Activated CD8-positive, alpha-beta T cell treated with anti-CD3 and anti-CD28 coated beads for 36 hours (primary cell): ENCODE data around the gene MGA. TPM values are rescaled to one million over a fixed set of nuclear protein-coding genes. Genes with fewer than 3 reads are reported as not detected.
"Not testable (repeated sequence)": the region's sequence is repeated elsewhere in the genome, so short reads cannot be mapped to it uniquely, and the experiment has no call there.

Source experiments
- ATAC-seq: fragments of 200-7000 bp; cut with Tn5 transposase; one replicate; pipeline ENCODE4 v1.10.0; 2021; ENCODE audit warnings: mild to moderate bottlenecking, moderate library complexity
- CTCF ChIA-PET: fragments of 350-600 bp; sonication (Branson Sonifier 250); formaldehyde crosslinking; loops from one replicate; lab custom pipeline; 2021; ENCODE audit warnings: antibody characterized with exemption; lab: Charles Lee
- POLR2A ChIA-PET: fragments of 350-600 bp; sonication (Branson Sonifier 250); formaldehyde crosslinking; loops from one replicate; lab custom pipeline; 2021; ENCODE audit warnings: antibody characterized with exemption; lab: Charles Lee
- DNase-seq: peaks from one replicate; pipeline ENCODE4 v3.0.0-alpha.2; 2020
- H3K27ac Mint-ChIP-seq: one replicate; pipeline ENCODE4 v1.8.0; 2021; ENCODE audit warnings: mild to moderate bottlenecking, mixed read lengths
- H3K27me3 Mint-ChIP-seq: one replicate; pipeline ENCODE4 v1.8.0; 2021; ENCODE audit warnings: mixed read lengths
- H3K36me3 Mint-ChIP-seq: one replicate; pipeline ENCODE4 v1.8.0; 2021; ENCODE audit warnings: low read depth, mixed read lengths
- H3K4me1 Mint-ChIP-seq: one replicate; pipeline ENCODE4 v1.8.0; 2021; ENCODE audit warnings: low read depth, mixed read lengths
- H3K4me3 Mint-ChIP-seq: one replicate; pipeline ENCODE4 v1.8.0; 2021; ENCODE audit warnings: mild to moderate bottlenecking, moderate library complexity, mixed read lengths
- H3K9me3 Mint-ChIP-seq: one replicate; pipeline ENCODE4 v1.8.0; 2021; ENCODE audit warnings: mixed read lengths
- CTCF ChIP-seq: fragments of 200-600 bp; IDR thresholded peaks from one replicate; pipeline ENCODE4 v1.8.0; 2022; ENCODE audit warnings: antibody characterized with exemption, mild to moderate bottlenecking
- intact Hi-C: fragments of 100-400 bp; cut with micrococcal nuclease; formaldehyde crosslinking; loops from one replicate; pipeline ENCODE4 v1.10.0; 2022
- total RNA-seq, 2 experiments: library from RNA; stranded (reverse); gene quantifications; one replicate each; pipeline ENCODE4 v1.2.3, GENCODE V29; 2021

Gene MGA
- total RNA-seq, 2 experiments from 2014 or later = 30.7 to 32.6 TPM

GRCh38 chr15:41732483-41732882 lies 72.3 kb downstream of the MGA start:
- no peak overlapping the region for H3K27ac Mint-ChIP-seq
- no peak for ATAC-seq
- no peak for DNase-seq
- ChIA-PET CTCF (no interaction called here), POLR2A (interaction anchor here (0.6 kb wide), 1 partner anchor 479 kb away, joined by 4 read pairs; no protein-coding TSS in a partner anchor)
- TF ChIP-seq CTCF = no peak
- intact Hi-C loops = no loop called here
- no peaks in the 10 kb centered on the region for H3K4me1 Mint-ChIP-seq
- H3K4me3 Mint-ChIP-seq = no peak overlapping the region
- H3K9me3 Mint-ChIP-seq = no peaks in the 10 kb centered on the region
- no peaks in the 10 kb centered on the region for H3K27me3 Mint-ChIP-seq
- peaks cover 17% of the 10 kb centered on the region for H3K36me3 Mint-ChIP-seq

DNA sequence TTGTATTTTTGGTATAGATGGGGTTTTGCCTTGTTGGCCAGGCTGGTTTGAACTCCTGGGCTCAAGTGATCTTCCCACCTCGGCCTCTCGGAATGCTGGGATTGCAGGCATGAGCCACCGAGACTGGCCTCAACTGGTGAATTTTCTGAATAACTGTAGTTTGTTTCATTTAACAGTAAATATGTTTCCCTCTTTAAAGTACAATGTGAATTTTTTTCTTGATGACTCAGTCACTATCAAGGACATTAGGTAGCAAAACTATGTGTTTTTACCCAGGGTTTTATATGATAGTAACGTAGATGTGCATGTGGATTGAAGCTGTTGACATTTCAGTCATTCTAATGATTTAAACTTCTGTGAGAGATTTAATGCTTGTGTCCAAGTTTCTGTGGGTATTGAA lies 73.9 kb downstream of the MGA start:
- no peak for ATAC-seq

GRCh38 chr15:41735046-41735445 lies 74.8 kb downstream of the MGA start:
- Mint-ChIP-seq H3K36me3 (peaks cover 15% of the 10 kb centered on the region), H3K27ac (no peak overlapping the region), H3K4me1 (no peaks in the 10 kb centered on the region), H3K9me3 (no peaks in the 10 kb centered on the region), H3K27me3 (no peaks in the 10 kb centered on the region), H3K4me3 (no peak overlapping the region)
- ChIA-PET POLR2A (no interaction called here), CTCF (interaction anchor here (1.3 to 2.8 kb wide), 3 partner anchors 9 to 269 kb away, joined by 4 to 10 read pairs (median 6); no protein-coding TSS in a partner anchor)
- DNase-seq (no peak), ATAC-seq (no peak)
- no peak for TF ChIP-seq CTCF
- intact Hi-C loops = no loop called here

More for the DNA sequence above, 73.9 kb downstream of the MGA start:
- Mint-ChIP-seq H3K4me3 (no peak overlapping the region), H3K27me3 (no peaks in the 10 kb centered on the region), H3K9me3 (no peaks in the 10 kb centered on the region), H3K4me1 (no peaks in the 10 kb centered on the region), H3K27ac (no peak overlapping the region), H3K36me3 (peaks cover 16% of the 10 kb centered on the region)
- intact Hi-C loops = no loop called here
- TF ChIP-seq CTCF = no peak
- no peak for DNase-seq
- ChIA-PET CTCF (no interaction called here), POLR2A (no interaction called here)

DNA sequence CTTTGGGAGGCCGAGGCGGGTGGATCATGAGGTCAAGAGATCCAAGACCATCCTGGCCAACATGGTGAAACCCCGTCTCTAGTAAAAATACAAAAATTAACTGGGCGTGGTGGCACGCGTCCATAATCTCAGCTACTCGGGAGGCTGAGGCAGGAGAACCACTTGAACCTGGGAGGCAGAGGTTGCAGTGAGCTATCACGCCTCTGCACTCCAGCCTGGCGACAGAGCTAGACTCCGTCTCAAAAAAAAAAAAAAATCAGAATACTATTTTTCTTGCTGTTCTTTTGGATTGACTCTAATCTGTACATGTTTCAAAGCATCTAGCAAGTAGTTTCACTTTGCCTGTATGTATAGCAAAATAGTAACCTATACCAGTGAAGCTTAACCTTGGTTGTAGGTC lies 75.3 kb downstream of the MGA start:
- H3K4me1 Mint-ChIP-seq, H3K9me3 Mint-ChIP-seq, H3K27me3 Mint-ChIP-seq, DNase-seq, intact Hi-C loops, H3K4me3 Mint-ChIP-seq, H3K27ac Mint-ChIP-seq, POLR2A ChIA-PET, ATAC-seq: not testable (repeated sequence)
- CTCF ChIA-PET = interaction anchor here (1.3 to 2.8 kb wide), 3 partner anchors 9 to 270 kb away, joined by 4 to 10 read pairs (median 6); no protein-coding TSS in a partner anchor
- H3K36me3 Mint-ChIP-seq = peaks cover 15% of the 10 kb centered on the region

DNA sequence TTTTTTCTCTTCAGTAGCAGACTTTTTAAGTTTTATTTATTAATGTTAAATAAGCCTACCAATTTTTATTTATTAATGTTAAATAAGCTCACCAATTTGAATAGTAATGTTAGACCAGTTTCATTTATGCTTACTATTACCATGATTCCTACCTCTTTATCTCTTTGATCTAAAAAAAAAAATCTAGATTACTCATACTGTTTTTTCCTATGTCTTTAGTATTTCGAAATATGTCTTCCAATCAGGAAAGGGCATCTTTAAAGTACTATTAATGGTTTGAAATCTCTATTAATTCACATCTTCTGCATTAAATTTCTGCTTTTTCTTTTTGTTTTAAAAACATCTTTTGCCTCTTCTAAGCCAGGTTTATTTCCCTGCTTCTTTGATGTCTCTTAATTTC lies 86.6 kb downstream of the MGA start:
- ChIA-PET CTCF (interaction anchor here (2.0 to 2.3 kb wide), 2 partner anchors 26 to 65 kb away, joined by 6 to 11 read pairs; partner anchors contain the start of gene MAPKBP1), POLR2A (interaction anchor here (0.6 kb wide), 1 partner anchor 64 kb away, joined by 3 read pairs; no protein-coding TSS in a partner anchor)
- Mint-ChIP-seq H3K4me3 (no peak overlapping the region), H3K27ac (peak overlapping the region; percentile 30), H3K9me3 (no peaks in the 10 kb centered on the region), H3K27me3 (no peaks in the 10 kb centered on the region), H3K36me3 (peaks cover 13% of the 10 kb centered on the region), H3K4me1 (peaks cover 3% of the 10 kb centered on the region)
- ATAC-seq (no peak), DNase-seq (no peak)
- no peak for TF ChIP-seq CTCF
- intact Hi-C loops = no loop called here
